ENCODE measurements around the gene PSME4. TPM values are rescaled to one million over a fixed set of nuclear protein-coding genes. Genes with fewer than 3 reads are reported as not detected.

PSME4 gene
- total and polyA plus RNA-seq, 2 of the 13 experiments (the other 11 are each of a cell fraction or from before 2014, with no cell fraction given), result 52.1 to 77.8 TPM

DNA sequence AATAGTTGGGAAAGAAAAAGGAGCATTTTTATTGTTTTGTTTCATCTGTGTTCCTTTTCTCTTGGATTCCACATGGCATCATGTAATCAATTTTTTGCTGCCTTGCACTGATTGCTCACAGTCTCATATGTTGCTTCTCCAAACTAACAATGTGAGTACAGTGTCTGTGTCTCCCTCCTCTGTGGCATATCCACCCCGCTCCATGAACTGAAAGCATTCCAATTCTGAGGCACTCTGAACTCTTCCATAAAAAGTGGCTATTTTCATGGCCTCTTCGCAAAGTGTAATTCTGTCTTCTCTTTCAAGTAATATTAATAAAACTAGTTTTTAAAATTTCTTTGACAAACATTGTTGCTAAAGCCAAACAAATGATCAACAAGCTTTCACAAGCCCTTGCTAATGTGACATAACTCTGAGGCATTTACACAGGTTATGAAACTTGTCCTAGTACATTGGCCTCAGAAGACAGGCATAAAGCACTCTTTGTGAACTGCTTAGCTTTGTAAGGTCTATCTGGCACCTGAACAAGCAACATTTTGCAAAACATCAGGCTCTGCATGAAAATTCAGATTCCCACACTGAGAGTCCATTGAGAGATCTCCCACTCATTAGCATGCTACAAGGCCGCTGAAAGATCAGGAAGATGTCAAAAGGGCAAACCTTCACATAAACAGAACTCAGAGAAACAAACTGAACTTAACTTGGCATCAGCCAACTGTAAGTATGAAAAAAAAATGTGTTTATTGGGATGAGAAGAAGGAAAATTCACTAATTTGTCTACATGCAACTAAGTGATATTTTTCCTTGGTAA, 144.0 kb downstream of the PSME4 start (continued):
- TF ChIP-seq, protein P1, sequence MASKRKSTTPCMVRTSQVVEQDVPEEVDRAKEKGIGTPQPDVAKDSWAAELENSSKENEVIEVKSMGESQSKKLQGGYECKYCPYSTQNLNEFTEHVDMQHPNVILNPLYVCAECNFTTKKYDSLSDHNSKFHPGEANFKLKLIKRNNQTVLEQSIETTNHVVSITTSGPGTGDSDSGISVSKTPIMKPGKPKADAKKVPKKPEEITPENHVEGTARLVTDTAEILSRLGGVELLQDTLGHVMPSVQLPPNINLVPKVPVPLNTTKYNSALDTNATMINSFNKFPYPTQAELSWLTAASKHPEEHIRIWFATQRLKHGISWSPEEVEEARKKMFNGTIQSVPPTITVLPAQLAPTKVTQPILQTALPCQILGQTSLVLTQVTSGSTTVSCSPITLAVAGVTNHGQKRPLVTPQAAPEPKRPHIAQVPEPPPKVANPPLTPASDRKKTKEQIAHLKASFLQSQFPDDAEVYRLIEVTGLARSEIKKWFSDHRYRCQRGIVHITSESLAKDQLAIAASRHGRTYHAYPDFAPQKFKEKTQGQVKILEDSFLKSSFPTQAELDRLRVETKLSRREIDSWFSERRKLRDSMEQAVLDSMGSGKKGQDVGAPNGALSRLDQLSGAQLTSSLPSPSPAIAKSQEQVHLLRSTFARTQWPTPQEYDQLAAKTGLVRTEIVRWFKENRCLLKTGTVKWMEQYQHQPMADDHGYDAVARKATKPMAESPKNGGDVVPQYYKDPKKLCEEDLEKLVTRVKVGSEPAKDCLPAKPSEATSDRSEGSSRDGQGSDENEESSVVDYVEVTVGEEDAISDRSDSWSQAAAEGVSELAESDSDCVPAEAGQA (IDR thresholded peaks at IDR 0.05; ENCODE audit: low read depth), result no peak
- TF ChIP-seq, protein P1 (CRISPR knock-in tag; IDR thresholded peaks at IDR 0.05; ENCODE audit: borderline replicate concordance), result no peak
- TF ChIP-seq ZNF670 (CRISPR knock-in tag; IDR thresholded peaks at IDR 0.05; ENCODE audit: borderline replicate concordance) (peak; percentile 47; the same call in 1 of the 2 replicates), ZBTB20 (CRISPR knock-in tag; IDR thresholded peaks at IDR 0.05; ENCODE audit: borderline replicate concordance, low read depth) (peak; percentile 65; the same call in 1 of the 2 replicates), ATF7 (IDR thresholded peaks at IDR 0.05) (peak; percentile 68), ATF7 (CRISPR knock-in tag; IDR thresholded peaks at IDR 0.05) (no peak), POLR2A (IDR thresholded peaks at IDR 0.05; ENCODE audit: insufficient read depth in 1 of 2, low read depth in 2 of 2, low read length in 2 of 2) (peak; percentile 23 to 52; a peak in 3 of 4 replicates), PPARG (CRISPR knock-in tag; conservative IDR thresholded peaks at IDR 0.05) (peak; percentile 91), ZNF567 (CRISPR knock-in tag; IDR thresholded peaks at IDR 0.05; ENCODE audit: borderline replicate concordance) (no peak), CREM (IDR thresholded peaks at IDR 0.05) (peak; percentile 96), CREM (CRISPR knock-in tag; IDR thresholded peaks at IDR 0.05) (no peak), CBX5 (CRISPR knock-in tag; IDR thresholded peaks at IDR 0.05; ENCODE audit: borderline replicate concordance) (peak; percentile 62; the same call in 1 of the 2 replicates), NFKB2 (CRISPR knock-in tag; IDR thresholded peaks at IDR 0.05; ENCODE audit: borderline replicate concordance) (no peak)
- TF ChIP-seq, protein P2, sequence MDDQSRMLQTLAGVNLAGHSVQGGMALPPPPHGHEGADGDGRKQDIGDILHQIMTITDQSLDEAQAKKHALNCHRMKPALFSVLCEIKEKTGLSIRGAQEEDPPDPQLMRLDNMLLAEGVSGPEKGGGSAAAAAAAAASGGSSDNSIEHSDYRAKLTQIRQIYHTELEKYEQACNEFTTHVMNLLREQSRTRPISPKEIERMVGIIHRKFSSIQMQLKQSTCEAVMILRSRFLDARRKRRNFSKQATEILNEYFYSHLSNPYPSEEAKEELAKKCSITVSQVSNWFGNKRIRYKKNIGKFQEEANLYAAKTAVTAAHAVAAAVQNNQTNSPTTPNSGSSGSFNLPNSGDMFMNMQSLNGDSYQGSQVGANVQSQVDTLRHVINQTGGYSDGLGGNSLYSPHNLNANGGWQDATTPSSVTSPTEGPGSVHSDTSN (CRISPR knock-in tag; IDR thresholded peaks at IDR 0.05; ENCODE audit: borderline replicate concordance), result no peak
- TF ChIP-seq, protein P3, sequence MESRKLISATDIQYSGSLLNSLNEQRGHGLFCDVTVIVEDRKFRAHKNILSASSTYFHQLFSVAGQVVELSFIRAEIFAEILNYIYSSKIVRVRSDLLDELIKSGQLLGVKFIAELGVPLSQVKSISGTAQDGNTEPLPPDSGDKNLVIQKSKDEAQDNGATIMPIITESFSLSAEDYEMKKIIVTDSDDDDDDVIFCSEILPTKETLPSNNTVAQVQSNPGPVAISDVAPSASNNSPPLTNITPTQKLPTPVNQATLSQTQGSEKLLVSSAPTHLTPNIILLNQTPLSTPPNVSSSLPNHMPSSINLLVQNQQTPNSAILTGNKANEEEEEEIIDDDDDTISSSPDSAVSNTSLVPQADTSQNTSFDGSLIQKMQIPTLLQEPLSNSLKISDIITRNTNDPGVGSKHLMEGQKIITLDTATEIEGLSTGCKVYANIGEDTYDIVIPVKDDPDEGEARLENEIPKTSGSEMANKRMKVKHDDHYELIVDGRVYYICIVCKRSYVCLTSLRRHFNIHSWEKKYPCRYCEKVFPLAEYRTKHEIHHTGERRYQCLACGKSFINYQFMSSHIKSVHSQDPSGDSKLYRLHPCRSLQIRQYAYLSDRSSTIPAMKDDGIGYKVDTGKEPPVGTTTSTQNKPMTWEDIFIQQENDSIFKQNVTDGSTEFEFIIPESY (CRISPR knock-in tag; IDR thresholded peaks at IDR 0.05), result peak; percentile 46; the same call in 1 of the 2 replicates
- TF ChIP-seq, protein P4, sequence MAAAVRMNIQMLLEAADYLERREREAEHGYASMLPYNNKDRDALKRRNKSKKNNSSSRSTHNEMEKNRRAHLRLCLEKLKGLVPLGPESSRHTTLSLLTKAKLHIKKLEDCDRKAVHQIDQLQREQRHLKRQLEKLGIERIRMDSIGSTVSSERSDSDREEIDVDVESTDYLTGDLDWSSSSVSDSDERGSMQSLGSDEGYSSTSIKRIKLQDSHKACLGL (CRISPR knock-in tag; IDR thresholded peaks at IDR 0.05), result no peak
- TF ChIP-seq, protein P5, sequence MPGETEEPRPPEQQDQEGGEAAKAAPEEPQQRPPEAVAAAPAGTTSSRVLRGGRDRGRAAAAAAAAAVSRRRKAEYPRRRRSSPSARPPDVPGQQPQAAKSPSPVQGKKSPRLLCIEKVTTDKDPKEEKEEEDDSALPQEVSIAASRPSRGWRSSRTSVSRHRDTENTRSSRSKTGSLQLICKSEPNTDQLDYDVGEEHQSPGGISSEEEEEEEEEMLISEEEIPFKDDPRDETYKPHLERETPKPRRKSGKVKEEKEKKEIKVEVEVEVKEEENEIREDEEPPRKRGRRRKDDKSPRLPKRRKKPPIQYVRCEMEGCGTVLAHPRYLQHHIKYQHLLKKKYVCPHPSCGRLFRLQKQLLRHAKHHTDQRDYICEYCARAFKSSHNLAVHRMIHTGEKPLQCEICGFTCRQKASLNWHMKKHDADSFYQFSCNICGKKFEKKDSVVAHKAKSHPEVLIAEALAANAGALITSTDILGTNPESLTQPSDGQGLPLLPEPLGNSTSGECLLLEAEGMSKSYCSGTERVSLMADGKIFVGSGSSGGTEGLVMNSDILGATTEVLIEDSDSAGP (CRISPR knock-in tag; IDR thresholded peaks at IDR 0.05; ENCODE audit: borderline replicate concordance), result no peak

Data from HepG2 (cell line).